HG02840 (cell line): ENCODE results near the gene SEPHS1.
"Not testable (repeated sequence)": the region's sequence is repeated elsewhere in the genome, so short reads cannot be mapped to it uniquely, and the experiment has no call there.

Source experiments
- ATAC-seq: cut with Tn5 transposase; IDR thresholded peaks from one replicate; pipeline ENCODE4 v1.9.1; 2021; ENCODE audit warnings: mild to moderate bottlenecking, moderate library complexity, moderate number of reproducible peaks; ENCODE audit not compliant: unreplicated experiment, low FRiP score

SEPHS1 gene

GRCh38 chr10:13365243-13365642, 17.1 kb upstream of the SEPHS1 start:
- ATAC-seq, result no peak

- ATAC-seq, result no peak
These were observed 12.5 kb upstream of the SEPHS1 start for GRCh38 chr10:13360587-13360986.

- no peak for ATAC-seq
These were observed 8.3 kb upstream of the SEPHS1 start for GRCh38 chr10:13356392-13356791.

GRCh38 chr10:13354783-13355182, 6.7 kb upstream of the SEPHS1 start:
- no peak for ATAC-seq

DNA sequence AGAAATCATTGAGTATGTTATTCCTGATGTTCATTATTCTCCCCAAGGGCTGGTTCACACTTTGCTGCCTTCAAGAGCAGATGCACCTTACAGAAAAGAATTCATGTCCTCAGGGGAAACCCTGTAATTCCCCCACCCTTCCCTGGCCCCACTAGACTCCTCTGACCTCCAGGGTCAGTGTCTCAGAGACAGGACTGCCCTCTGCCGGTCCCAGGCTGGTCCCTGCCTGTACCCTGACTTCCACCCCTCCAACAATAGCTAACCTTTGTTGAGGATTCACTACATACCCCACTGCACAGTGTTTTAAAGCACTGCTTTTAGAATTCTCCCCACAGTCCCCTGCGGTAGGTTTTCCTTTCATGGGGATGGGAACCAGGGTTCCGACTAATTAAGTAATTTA, 4.4 kb upstream of the SEPHS1 start:
- ATAC-seq, result no peak

DNA sequence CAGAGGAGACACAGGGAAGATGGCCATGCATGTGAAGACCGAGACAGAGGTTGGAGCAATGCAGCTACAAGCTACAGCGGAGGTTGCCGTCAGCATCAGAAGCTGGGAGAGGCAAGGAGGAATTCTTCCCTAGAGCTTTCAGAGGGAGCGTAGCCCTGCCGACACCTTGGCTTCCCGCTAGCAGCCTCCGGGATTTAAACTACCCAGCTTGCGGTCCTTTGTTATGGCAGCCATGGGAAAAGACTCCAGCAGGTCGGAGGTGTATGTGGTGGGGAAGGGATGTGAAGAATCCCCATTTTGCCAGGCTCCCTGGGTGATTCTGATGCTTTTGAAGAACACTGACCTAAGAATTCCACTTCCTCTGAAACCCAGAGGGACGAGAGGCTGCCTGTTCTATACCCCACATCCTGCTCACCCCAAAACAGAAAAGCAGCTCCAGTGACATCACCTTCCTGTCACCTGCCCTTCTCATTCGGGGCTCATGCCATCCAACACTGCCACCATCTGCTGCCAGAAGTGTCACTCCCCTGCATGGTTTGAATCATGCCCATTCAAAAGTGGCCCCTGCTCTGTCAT, 3.3 kb upstream of the SEPHS1 start:
- ATAC-seq, result no peak

GRCh38 chr10:13349463-13350274, 1.6 kb upstream of the SEPHS1 start:
- ATAC-seq, result no peak

- peak; percentile 61 for ATAC-seq
These were observed 465 bp downstream of the SEPHS1 start for GRCh38 chr10:13347500-13348156.

DNA sequence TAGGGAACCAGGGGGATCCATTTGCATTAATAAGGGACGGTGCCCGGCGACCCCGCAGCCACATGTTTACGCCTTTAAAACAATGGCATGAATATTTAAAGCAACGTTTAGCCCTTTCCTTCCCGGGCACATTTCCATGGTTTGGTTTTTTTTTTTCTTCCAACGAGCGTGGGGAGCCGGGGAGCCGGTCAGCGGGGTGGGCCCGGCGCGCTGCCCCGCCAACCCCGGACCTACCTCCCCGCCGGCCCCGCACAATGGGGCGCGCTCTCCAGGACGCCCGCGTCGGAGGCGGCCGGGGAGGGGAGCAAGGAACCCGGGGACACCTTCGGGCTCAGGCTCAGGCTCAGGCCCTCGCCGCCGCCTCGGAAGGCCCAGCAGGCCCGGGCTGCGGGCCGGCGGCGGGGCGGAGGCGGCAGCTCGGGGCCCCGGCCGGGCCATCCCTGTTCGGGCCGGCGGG, 1.0 kb downstream of the SEPHS1 start:
- peak; percentile 31 for ATAC-seq

- no peak for ATAC-seq
These were observed 1.6 kb downstream of the SEPHS1 start for GRCh38 chr10:13346283-13347042.

- ATAC-seq, result peak; percentile 96
These were observed 7.3 kb downstream of the SEPHS1 start for GRCh38 chr10:13340626-13341376.

DNA sequence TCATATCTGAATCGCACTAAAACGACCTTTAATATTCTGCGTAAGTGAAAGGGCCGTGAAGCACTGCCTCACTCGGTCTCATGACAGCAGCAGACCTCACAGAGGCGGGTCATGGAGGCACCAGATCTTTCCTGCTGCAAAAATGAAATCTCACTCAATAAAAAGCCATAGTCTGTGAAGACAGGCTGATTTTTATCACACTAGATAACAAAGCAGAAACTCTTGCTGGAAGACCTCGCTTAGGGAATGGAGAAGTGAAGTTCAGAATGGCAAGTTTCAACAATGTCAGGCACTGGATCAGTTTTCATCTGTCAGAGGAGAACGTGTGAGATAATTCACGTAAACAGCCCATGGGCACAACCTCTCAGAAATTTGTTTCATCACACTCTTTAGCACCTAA, 8.0 kb downstream of the SEPHS1 start:
- ATAC-seq, result peak; percentile 3

GRCh38 chr10:13338390-13339110, 9.5 kb downstream of the SEPHS1 start:
- ATAC-seq, result no peak

GRCh38 chr10:13337827-13338196, 10.3 kb downstream of the SEPHS1 start:
- ATAC-seq, result no peak

GRCh38 chr10:13337128-13337826, 10.8 kb downstream of the SEPHS1 start:
- ATAC-seq, result no peak

GRCh38 chr10:13335881-13336280, 12.2 kb downstream of the SEPHS1 start:
- no peak for ATAC-seq

DNA sequence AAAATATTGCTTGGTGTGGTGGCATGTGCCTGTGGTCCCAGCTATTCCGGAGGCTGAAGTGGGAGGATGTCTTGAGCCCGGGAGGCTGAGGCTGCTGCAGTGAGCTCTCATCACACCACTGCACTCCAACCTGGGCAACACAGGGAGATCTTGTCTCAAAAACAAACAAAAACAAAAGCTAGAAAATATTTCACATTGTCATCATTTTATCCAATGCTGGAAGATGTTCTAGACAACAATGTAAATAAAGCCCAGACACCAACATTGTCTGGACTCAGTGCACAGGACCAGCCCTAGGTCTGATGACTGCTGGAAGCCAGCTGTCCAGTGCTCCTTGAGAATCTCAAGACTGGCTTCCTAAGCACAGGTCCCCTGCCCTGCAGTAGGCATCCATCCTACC, 13.5 kb downstream of the SEPHS1 start:
- no peak for ATAC-seq

DNA sequence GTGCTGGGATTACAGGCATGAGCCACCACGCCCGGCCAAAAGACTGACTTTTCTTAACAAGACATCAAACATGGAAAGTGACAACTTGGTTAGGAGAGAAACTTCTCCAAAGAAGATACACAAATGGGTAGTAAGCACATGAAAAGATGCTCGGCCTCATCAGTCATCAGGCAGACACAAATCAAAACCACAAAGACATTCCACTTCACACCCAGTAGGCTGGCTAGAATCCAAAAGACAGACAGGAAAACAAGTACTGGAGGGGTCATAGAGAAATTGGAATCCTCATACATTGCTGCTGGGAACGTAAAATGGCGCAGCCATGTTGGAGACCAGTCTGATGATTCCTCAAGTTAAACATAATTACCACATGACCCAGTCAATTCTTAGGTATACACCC, 16.4 kb downstream of the SEPHS1 start:
- ATAC-seq, result no peak

GRCh38 chr10:13330980-13331379, 17.1 kb downstream of the SEPHS1 start:
- ATAC-seq, result not testable (repeated sequence)
